Fibroblast of skin of left quadriceps (primary cell): ENCODE measurements around the gene RNF213.
A peak's percentile ranks its signal among the peaks of the same experiment; 100 is the strongest.
"Not testable (repeated sequence)": the region's sequence is repeated elsewhere in the genome, so short reads cannot be mapped to it uniquely, and the experiment has no call there.

Source experiments
- DNase-seq, 2 experiments: peaks; one replicate each; pipeline ENCODE4 v3.0.0-alpha.2; 2013; ENCODE audit warnings: low read depth in 2 of 2

The RNF213 gene

GRCh38 chr17:80248894-80249710 lies 11.6 kb upstream of the RNF213 start:
- DNase-seq, result no peak

GRCh38 chr17:80251966-80252365 lies 8.7 kb upstream of the RNF213 start:
- DNase-seq, result no peak

- DNase-seq, result no peak
These were observed 7.8 kb upstream of the RNF213 start for GRCh38 chr17:80252871-80253270.

- no peak for DNase-seq
These were observed 6.8 kb upstream of the RNF213 start for GRCh38 chr17:80253631-80254395.

- peak; percentile 79 for DNase-seq
These were observed 6.0 kb upstream of the RNF213 start for GRCh38 chr17:80254396-80255251.

GRCh38 chr17:80256034-80256350 lies 4.7 kb upstream of the RNF213 start:
- no peak for DNase-seq

GRCh38 chr17:80257716-80258213 lies 2.9 kb upstream of the RNF213 start:
- no peak for DNase-seq

- DNase-seq, result not testable (repeated sequence)
These were observed 2.4 kb upstream of the RNF213 start for GRCh38 chr17:80258296-80258695.

- DNase-seq, result no peak
These were observed 1.1 kb upstream of the RNF213 start for GRCh38 chr17:80259457-80260068.

GRCh38 chr17:80260069-80260535 lies 550 bp upstream of the RNF213 start:
- peak; percentile 24 to 33 for DNase-seq

- peak in 1 of 2 experiments; percentile 20 for DNase-seq
These were observed 675 bp downstream of the RNF213 start for GRCh38 chr17:80261159-80261894.

GRCh38 chr17:80261895-80262279 lies 1.2 kb downstream of the RNF213 start:
- DNase-seq, result no peak

- DNase-seq, result no peak
These were observed 1.6 kb downstream of the RNF213 start for GRCh38 chr17:80262291-80262690.

- DNase-seq, result no peak
These were observed 2.2 kb downstream of the RNF213 start for GRCh38 chr17:80262775-80263244.

- peak; percentile 61 to 65 for DNase-seq
These were observed 2.9 kb downstream of the RNF213 start for GRCh38 chr17:80263253-80264204.

- DNase-seq, result no peak
These were observed 3.8 kb downstream of the RNF213 start for GRCh38 chr17:80264205-80265075.

GRCh38 chr17:80265205-80266068 lies 4.8 kb downstream of the RNF213 start:
- no peak for DNase-seq
